ENCODE results near the gene SNAI3.
A peak's percentile ranks its signal among the peaks of the same experiment; 100 is the strongest.

DNA sequence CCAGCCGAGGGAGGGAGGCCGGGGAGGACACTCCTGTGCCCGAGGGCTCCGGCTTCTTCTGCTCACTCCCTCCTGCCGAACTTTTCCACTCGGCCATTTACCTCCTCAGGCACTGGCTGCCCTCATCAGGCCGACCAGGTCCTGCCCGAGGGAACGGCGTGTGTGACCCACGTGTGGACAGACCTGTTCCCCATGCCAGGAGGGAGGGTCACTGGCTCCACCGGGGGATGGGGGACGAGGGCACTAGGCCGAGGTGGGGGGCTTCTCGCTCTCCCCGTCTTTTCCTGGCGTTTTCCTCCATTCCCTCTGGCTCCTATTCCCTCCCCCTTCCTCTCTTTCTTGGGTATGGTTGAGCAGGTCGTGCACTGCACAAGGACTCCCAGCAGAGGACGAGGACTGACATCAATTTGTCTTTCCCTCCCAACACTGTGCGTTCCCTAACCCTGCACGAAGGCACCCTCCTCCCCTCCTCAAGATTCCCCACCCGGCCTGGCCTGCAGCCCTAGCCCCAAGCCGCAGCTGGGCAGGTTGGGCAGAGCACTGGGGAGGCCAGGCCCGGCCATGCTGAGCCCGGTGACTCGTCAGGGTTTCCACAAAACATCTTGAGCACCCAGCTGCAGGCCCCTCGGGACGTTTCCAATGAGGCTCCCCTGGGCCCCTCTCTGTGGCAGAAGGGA is 51.2 kb downstream of the SNAI3 start:
- TF ChIP-seq POLR2AphosphoS5 (IDR thresholded peaks at IDR 0.05), result no peak
- TF ChIP-seq, protein P1, sequence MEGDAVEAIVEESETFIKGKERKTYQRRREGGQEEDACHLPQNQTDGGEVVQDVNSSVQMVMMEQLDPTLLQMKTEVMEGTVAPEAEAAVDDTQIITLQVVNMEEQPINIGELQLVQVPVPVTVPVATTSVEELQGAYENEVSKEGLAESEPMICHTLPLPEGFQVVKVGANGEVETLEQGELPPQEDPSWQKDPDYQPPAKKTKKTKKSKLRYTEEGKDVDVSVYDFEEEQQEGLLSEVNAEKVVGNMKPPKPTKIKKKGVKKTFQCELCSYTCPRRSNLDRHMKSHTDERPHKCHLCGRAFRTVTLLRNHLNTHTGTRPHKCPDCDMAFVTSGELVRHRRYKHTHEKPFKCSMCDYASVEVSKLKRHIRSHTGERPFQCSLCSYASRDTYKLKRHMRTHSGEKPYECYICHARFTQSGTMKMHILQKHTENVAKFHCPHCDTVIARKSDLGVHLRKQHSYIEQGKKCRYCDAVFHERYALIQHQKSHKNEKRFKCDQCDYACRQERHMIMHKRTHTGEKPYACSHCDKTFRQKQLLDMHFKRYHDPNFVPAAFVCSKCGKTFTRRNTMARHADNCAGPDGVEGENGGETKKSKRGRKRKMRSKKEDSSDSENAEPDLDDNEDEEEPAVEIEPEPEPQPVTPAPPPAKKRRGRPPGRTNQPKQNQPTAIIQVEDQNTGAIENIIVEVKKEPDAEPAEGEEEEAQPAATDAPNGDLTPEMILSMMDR (IDR thresholded peaks at IDR 0.05), result peak in 1 of 4 experiments; percentile 2

All from gastroesophageal sphincter (tissue), 3 donors.